H1 (cell line): ENCODE measurements around the gene OLFM2. TPM values are rescaled to one million over a fixed set of nuclear protein-coding genes. Genes with fewer than 3 reads are reported as not detected.
A peak's percentile ranks its signal among the peaks of the same experiment; 100 is the strongest.

ENCODE experiments used
- CTCF ChIA-PET: fragments of 300-600 bp; sonication (Branson Sonifier 250); formaldehyde crosslinking; loops from one replicate; lab custom pipeline; 2021; ENCODE audit not compliant: partially characterized antibody; lab: Charles Lee
- POLR2A ChIA-PET: fragments of 300-600 bp; sonication (Branson Sonifier 250); formaldehyde crosslinking; loops from one replicate; lab custom pipeline; 2021; ENCODE audit warnings: inconsistent platforms; ENCODE audit not compliant: partially characterized antibody; lab: Charles Lee
- DNase-seq, 2 experiments: peaks; one replicate each; pipeline versions ENCODE4 v3.0.0 to v3.0.0-alpha.2; 2010 to 2022; ENCODE audit warnings: low spot score in 2 of 2, low read depth in 1 of 2, mixed read lengths in 1 of 2
- FAIRE-seq: peaks from 2 replicates; lab custom pipeline; 2011; peaks lifted over from hg19 to GRCh38; lab: Jason Lieb, UNC
- H2AFZ ChIP-seq: 2 replicates; pipeline ENCODE4 v1.8.1; 2012; ENCODE audit warnings: low read length, inconsistent platforms
- H2AK5ac ChIP-seq: 2 replicates; pipeline ENCODE4 v1.6.1; 2013; ENCODE audit warnings: low read depth, low read length
- H2BK120ac ChIP-seq: replicated peaks from 2 replicates; pipeline ENCODE3; 2013; ENCODE audit warnings: low read depth, low read length, inconsistent platforms
- H2BK12ac ChIP-seq: 2 replicates; pipeline ENCODE4 v1.6.1; 2013; ENCODE audit warnings: low read depth, low read length
- H2BK15ac ChIP-seq: 2 replicates; pipeline ENCODE4 v1.6.1; 2013; ENCODE audit warnings: low read length
- H2BK20ac ChIP-seq: 2 replicates; pipeline ENCODE4 v1.6.1; 2013; ENCODE audit warnings: low read length
- H2BK5ac ChIP-seq: 2 replicates; pipeline ENCODE4 v1.6.1; 2013; ENCODE audit warnings: low read depth, low read length
- H3K14ac ChIP-seq: 2 replicates; pipeline ENCODE4 v1.6.1; 2013; ENCODE audit warnings: inconsistent platforms; ENCODE audit not compliant: insufficient read length
- H3K18ac ChIP-seq: 2 replicates; pipeline ENCODE4 v1.6.1; 2013; ENCODE audit warnings: low read length; ENCODE audit errors: extremely low read depth
- H3K23ac ChIP-seq: 2 replicates; pipeline ENCODE4 v1.6.1; 2013; ENCODE audit warnings: inconsistent platforms; ENCODE audit not compliant: insufficient read length
- H3K23me2 ChIP-seq: 2 replicates; pipeline ENCODE4 v1.6.1; 2013; ENCODE audit warnings: low read depth, low read length
- H3K27ac ChIP-seq: 2 replicates; pipeline ENCODE4 v1.6.1; 2011; ENCODE audit warnings: low read depth, low read length, inconsistent platforms
- H3K27me3 ChIP-seq, 4 experiments: replicated peaks in 1 of 4; 1 replicate in 1 of 4; 2 replicates in 3 of 4; pipeline versions ENCODE4 v1.6.1 to v1.8.1; 2011 to 2013; ENCODE audit warnings: low read length in 3 of 4, mild to moderate bottlenecking in 3 of 4, inconsistent platforms in 2 of 4, mixed read lengths in 2 of 4, moderate library complexity in 1 of 4; ENCODE audit not compliant: control insufficient read depth in 3 of 4, insufficient read depth in 3 of 4; ENCODE audit errors: extremely low read depth in 1 of 4
- H3K36me3 ChIP-seq, 4 experiments: 2 replicates each; pipeline versions ENCODE4 v1.6.1 to v1.8.1; 2011 to 2013; ENCODE audit warnings: mild to moderate bottlenecking in 4 of 4, low read length in 3 of 4, moderate library complexity in 2 of 4, control low read depth in 1 of 4, inconsistent platforms in 1 of 4; ENCODE audit not compliant: insufficient read depth in 4 of 4, control insufficient read depth in 2 of 4
- H3K4ac ChIP-seq: replicated peaks from 2 replicates; pipeline ENCODE3; 2013; ENCODE audit warnings: low read length, low read depth, mixed read lengths, inconsistent platforms; ENCODE audit not compliant: insufficient read length
- H3K4me1 ChIP-seq, 4 experiments: replicated peaks in 1 of 4; 1 replicate in 1 of 4; 2 replicates in 3 of 4; pipeline versions ENCODE4 v1.6.1 to v1.8.1; 2011 to 2013; ENCODE audit warnings: low read length in 3 of 4, inconsistent platforms in 2 of 4, mixed read lengths in 1 of 4; ENCODE audit not compliant: insufficient read depth in 4 of 4, control insufficient read depth in 3 of 4
- H3K4me2 ChIP-seq, 2 experiments: 2 replicates each; pipeline versions ENCODE4 v1.6.1 to v1.8.1; 2011 to 2013; ENCODE audit warnings: low read depth in 2 of 2, low read length in 2 of 2, control low read depth in 1 of 2, inconsistent platforms in 1 of 2, mild to moderate bottlenecking in 1 of 2; ENCODE audit not compliant: insufficient read depth in 1 of 2
- H3K4me3 ChIP-seq, 4 experiments: fragments of 200-600, 300-600 bp in 1 of 4; sonication (generic), shearing (Covaris generic), sonication (Bioruptor Twin) in 1 of 4; 2 replicates each; pipeline versions ENCODE4 v1.5.1 to v1.8.1; 2011 to 2016; ENCODE audit warnings: low read length in 4 of 4, low read depth in 3 of 4, control low read depth in 2 of 4, inconsistent platforms in 2 of 4, mild to moderate bottlenecking in 2 of 4, mixed read lengths in 1 of 4, moderate library complexity in 1 of 4; ENCODE audit not compliant: insufficient read depth in 2 of 4; ENCODE audit errors: extremely low read depth in 1 of 4
- H3K56ac ChIP-seq: replicated peaks from 2 replicates; pipeline ENCODE3; 2013; ENCODE audit warnings: low read depth, mild to moderate bottlenecking, mixed read lengths, low read length, inconsistent platforms; ENCODE audit not compliant: insufficient read length
- H3K79me1 ChIP-seq: 2 replicates; pipeline ENCODE4 v1.6.1; 2013; ENCODE audit warnings: low read depth, low read length, control low read depth
- H3K79me2 ChIP-seq, 2 experiments: 2 replicates each; pipeline versions ENCODE4 v1.6.1 to v1.8.1; 2012 to 2013; ENCODE audit warnings: low read length in 2 of 2, mild to moderate bottlenecking in 2 of 2, inconsistent platforms in 1 of 2; ENCODE audit not compliant: insufficient read depth in 2 of 2, control insufficient read depth in 1 of 2
- H3K9ac ChIP-seq, 4 experiments: replicated peaks in 1 of 4; 1 replicate in 1 of 4; 2 replicates in 3 of 4; pipeline versions ENCODE4 v1.6.1 to v1.8.1; 2011 to 2013; ENCODE audit warnings: low read depth in 3 of 4, low read length in 3 of 4, control low read depth in 2 of 4, mild to moderate bottlenecking in 2 of 4, moderate library complexity in 2 of 4, inconsistent platforms in 1 of 4; ENCODE audit errors: extremely low read depth in 1 of 4
- H3K9me3 ChIP-seq, 2 experiments: 2 replicates each; pipeline versions ENCODE4 v1.6.1 to v1.8.1; 2012 to 2013; ENCODE audit warnings: mild to moderate bottlenecking in 2 of 2, moderate library complexity in 2 of 2, control low read depth in 1 of 2, inconsistent platforms in 1 of 2, low read depth in 1 of 2, low read length in 1 of 2, mixed read lengths in 1 of 2; ENCODE audit not compliant: insufficient read depth in 2 of 2
- H4K20me1 ChIP-seq, 2 experiments: replicated peaks in 1 of 2; 2 replicates each; pipeline versions ENCODE3 to v1.8.1; 2011 to 2013; ENCODE audit warnings: inconsistent platforms in 2 of 2, low read length in 2 of 2, mild to moderate bottlenecking in 1 of 2; ENCODE audit not compliant: insufficient read depth in 2 of 2, control insufficient read depth in 1 of 2
- H4K5ac ChIP-seq: 2 replicates; pipeline ENCODE4 v1.6.1; 2013; ENCODE audit warnings: low read length, low read depth, mixed read lengths, inconsistent platforms; ENCODE audit not compliant: insufficient read length
- H4K8ac ChIP-seq: 2 replicates; pipeline ENCODE4 v1.8.0; 2013; ENCODE audit warnings: mild to moderate bottlenecking, moderate library complexity, low read length, inconsistent platforms; ENCODE audit not compliant: insufficient read depth; ENCODE audit errors: extremely low read depth
- H4K91ac ChIP-seq: replicated peaks from 2 replicates; pipeline ENCODE3; 2013; ENCODE audit warnings: low read length, mixed read lengths, inconsistent platforms; ENCODE audit not compliant: insufficient read length
- BACH1 ChIP-seq: IDR thresholded peaks from 2 replicates; pipeline ENCODE4 v1.6.1; 2012; ENCODE audit warnings: low read length, improper control_type of control experiment
- JUND ChIP-seq: IDR thresholded peaks from 2 replicates; pipeline ENCODE4 v1.6.1; 2011; ENCODE audit warnings: mild to moderate bottlenecking, improper control_type of control experiment, low read length
- KDM1A ChIP-seq: fragments of 200-600, 300-600 bp; sonication (generic); IDR thresholded peaks from 2 replicates; pipeline ENCODE4 v1.7.1; 2016; ENCODE audit warnings: mild to moderate bottlenecking, low read length, borderline replicate concordance
- NRF1 ChIP-seq: IDR thresholded peaks from 2 replicates; pipeline ENCODE4 v1.6.1; 2011; ENCODE audit warnings: mild to moderate bottlenecking, low read depth, low read length, improper control_type of control experiment
- PHF8 ChIP-seq: fragments of 200-600 bp; sonication (generic); conservative IDR thresholded peaks from 2 replicates; pipeline ENCODE4 v1.7.1; 2012; ENCODE audit warnings: low read depth, mild to moderate bottlenecking, inconsistent platforms, low read length, moderate library complexity
- RNF2 ChIP-seq: fragments of 200-900, 300-1000 bp; sonication (generic); IDR thresholded peaks from 2 replicates; pipeline ENCODE4 v1.7.1; 2016; ENCODE audit warnings: borderline replicate concordance, low read depth, mild to moderate bottlenecking, antibody characterized with exemption, low read length; ENCODE audit not compliant: poor library complexity, severe bottlenecking; ENCODE audit errors: missing control alignments
- SIX5 ChIP-seq: IDR thresholded peaks from 2 replicates; pipeline ENCODE4 v1.6.1; 2011; ENCODE audit warnings: mild to moderate bottlenecking, low read depth, low read length
- TAF7 ChIP-seq: optimal IDR thresholded peaks from 2 replicates; pipeline ENCODE3; 2011; ENCODE audit warnings: low read depth, mild to moderate bottlenecking, inconsistent platforms, low read length, moderate library complexity, borderline replicate concordance
- TEAD4 ChIP-seq: IDR thresholded peaks from 2 replicates; pipeline ENCODE4 v1.6.1; 2012; ENCODE audit warnings: low read depth, low read length, inconsistent platforms, mixed read lengths
- WGBS, 2 experiments: shearing (Covaris generic) in 1 of 2; methylation state at CpG; one replicate each; pipeline versions ENCODE4 v1.1.6 to v1.1.7; 2013 to 2015; ENCODE audit warnings: low lambda C conversion rate in 2 of 2, mixed read lengths in 2 of 2, inconsistent platforms in 1 of 2, low coverage in 1 of 2, missing lambda C conversion rate in 1 of 2; ENCODE audit not compliant: insufficient replicate concordance in 2 of 2, insufficient coverage in 1 of 2, insufficient read length in 1 of 2; ENCODE audit errors: extremely low coverage in 1 of 2, missing lambda C conversion rate in 1 of 2; 5-methylcytosine and 5-hydroxymethylcytosine counted together
- polyA plus RNA-seq, 7 experiments: library from polyadenylated mRNA; depleted of rRNA in 3 of 7; stranded (reverse) in 5 of 7; unstranded in 2 of 7; fragments of >200 nt in 5 of 7; fragments of 200-250 nt in 2 of 7; gene quantifications; 1 replicate in 5 of 7; 2 replicates in 1 of 7; 4 replicates in 1 of 7; pipeline versions ENCODE4 v1.2.1 to v1.2.3, GENCODE V29; 2011 to 2013; ENCODE audit warnings: missing spikeins in 2 of 7, mixed read lengths in 2 of 7
- total RNA-seq: library from RNA; stranded (reverse); fragmentation: NEBNext Ultra II Directional; extraction: Animal tissue kit (Norgen Biotek cat#: 25700); gene quantifications from 2 replicates; pipeline ENCODE4 v1.2.1, GENCODE V29; 2021

Gene OLFM2
- total and polyA plus RNA-seq, 2 of the 8 experiments (the other 6 are each of a cell fraction or from before 2014, with no cell fraction given): 68.2 to 151 TPM

GRCh38 chr19:9914315-9915207 lies 21.8 kb downstream of the OLFM2 start:
- Histone ChIP-seq H3K79me2 (peaks cover 6 to 33% of the 10 kb centered on the region in 2 experiments; a peak in 3 of 4 replicates), H3K56ac (no peak overlapping the region), H3K4me2 (peak overlapping the region; percentile 67 to 97), H3K9me3 (no peaks in the 10 kb centered on the region), H3K14ac (no peak overlapping the region), H4K91ac (peak overlapping the region; percentile 57), H4K8ac (peak overlapping the region; percentile 45), H3K4me3 (peak overlapping the region; percentile 37 to 78 (median 42)), H3K4ac (peak overlapping the region; percentile 98), H4K20me1 (peaks cover 21 to 36% of the 10 kb centered on the region in 2 experiments), H3K4me1 (peaks cover 0 to 13% (median 5%) of the 10 kb centered on the region in 4 experiments; a peak in 6 of 7 replicates), H3K27ac (peak overlapping the region; percentile 46; the same call in 1 of the 2 replicates), H4K5ac (peak overlapping the region; percentile 62), H3K9ac (peak overlapping the region in 2 of 4 experiments; percentile 21 to 47; a peak in 5 of 7 replicates), H2AFZ (no peak overlapping the region), H3K18ac (peak overlapping the region; percentile 78; the same call in 1 of the 2 replicates), H3K23me2 (peaks cover 10% of the 10 kb centered on the region; the same call in 1 of the 2 replicates), H3K27me3 (peaks cover 0 to 9% (median 2%) of the 10 kb centered on the region in 4 experiments; a peak in 4 of 7 replicates), H3K23ac (no peak overlapping the region), H3K36me3 (no peaks in the 10 kb centered on the region; a peak in 1 of 8 replicates), H2BK12ac (0 out of 2 replicates have a peak overlapping the region, but pooled peaks have one; percentile 60), H2BK15ac (no peak overlapping the region), H2AK5ac (peak overlapping the region; percentile 86; the same call in 1 of the 2 replicates), H2BK5ac (peak overlapping the region; percentile 66; the same call in 1 of the 2 replicates), H2BK20ac (no peak overlapping the region), H3K79me1 (peaks cover 13% of the 10 kb centered on the region; the same call in 1 of the 2 replicates), H2BK120ac (no peak overlapping the region)
- 2% methylated on average over 45 of the region's 65 CpGs; no CpG with 5 or more reads in 1 of the 2 experiments for whole genome bisulfite sequencing, 2 experiments
- FAIRE-seq (no peak), DNase-seq (peak in 1 of 2 experiments; percentile 90)
- POLR2A ChIA-PET: interaction anchor here (0.6 to 1.0 kb wide), 2 partner anchors 9 to 11 kb away, joined by 3 to 6 read pairs; no protein-coding TSS in a partner anchor
- CTCF ChIA-PET: interaction anchor here (1.2 kb wide), 1 partner anchor 29 kb away, joined by 3 read pairs; no protein-coding TSS in a partner anchor
- 0 out of 2 replicates have a peak, but pooled peaks have one; percentile 11 for TF ChIP-seq PHF8
- TF ChIP-seq BACH1: peak; percentile 89
- no peak for TF ChIP-seq RNF2
- no peak for TF ChIP-seq TEAD4
- TF ChIP-seq SIX5: no peak
- TF ChIP-seq TAF7: no peak
- TF ChIP-seq KDM1A: peak; percentile 88; the same call in 1 of the 2 replicates
- no peak for TF ChIP-seq NRF1
- peak; percentile 80 for TF ChIP-seq JUND
